Measurements from ENCODE around the gene TEX50. TPM values are rescaled to one million over a fixed set of nuclear protein-coding genes. Genes with fewer than 3 reads are reported as not detected.

Gene TEX50
- total RNA-seq, 2 experiments from 2014 or later = not detected

Other genes with a start within 250 kb of the TEX50 start
- 100 to 1,000 TPM; 168 to 175 TPM for gene PRDX6, start 158.0 kb upstream of the TEX50 start, total RNA-seq
- not detected for gene SLC9C2, start 32.3 kb upstream of the TEX50 start, total RNA-seq
- gene ANKRD45, start 34.5 kb downstream of the TEX50 start, total RNA-seq = under 1 TPM in 1 of 2 experiments, not detected in 1; 0.14 TPM
- 10 to 100 TPM; 12.1 to 12.9 TPM for gene KLHL20, start 79.6 kb downstream of the TEX50 start, total RNA-seq
- 10 to 100 TPM; 47.0 to 48.1 TPM for gene DARS2, start 189.3 kb downstream of the TEX50 start, total RNA-seq
- gene CENPL, start 189.5 kb downstream of the TEX50 start, total RNA-seq = 10 to 100 TPM; 30.7 to 34.2 TPM
- 1,000 to 10,000 TPM; 1,009 to 1,039 TPM for gene GAS5, start 232.7 kb downstream of the TEX50 start, total RNA-seq
- 1 to 10 TPM; 7.3 to 8.0 TPM for gene ZBTB37, start 233.0 kb downstream of the TEX50 start, total RNA-seq